OCI-LY1 (cell line): ENCODE results near the gene MMP25.

Experiments
- H2AFZ ChIP-seq: fragments of 200-600 bp; sonication (generic), shearing (Covaris generic); 2 replicates; pipeline ENCODE4 v1.6.0; 2014; ENCODE audit warnings: antibody characterized with exemption, mild to moderate bottlenecking, low read length
- H3F3A ChIP-seq: fragments of 200-600 bp; sonication (generic), shearing (Covaris generic); 2 replicates; pipeline ENCODE4 v1.6.0; 2014; ENCODE audit warnings: mild to moderate bottlenecking, antibody characterized with exemption, low read length, moderate library complexity; ENCODE audit not compliant: insufficient read depth
- H3K27ac ChIP-seq: fragments of 200-600 bp; sonication (generic); 2 replicates; pipeline ENCODE4 v1.5.1; 2014; ENCODE audit warnings: low read length, mixed run types, mild to moderate bottlenecking, low read depth; ENCODE audit not compliant: poor library complexity, severe bottlenecking
- H3K27me3 ChIP-seq: fragments of 200-600 bp; sonication (generic); 2 replicates; pipeline ENCODE4 v1.6.0; 2014; ENCODE audit warnings: antibody characterized with exemption, mild to moderate bottlenecking, low read length, moderate library complexity; ENCODE audit not compliant: insufficient read depth
- H3K36me3 ChIP-seq: fragments of 200-600 bp; sonication (generic); 2 replicates; pipeline ENCODE4 v1.6.1; 2014; ENCODE audit warnings: mild to moderate bottlenecking, antibody characterized with exemption, low read length, moderate library complexity, mixed read lengths; ENCODE audit not compliant: insufficient read depth
- H3K4me1 ChIP-seq: fragments of 200-600 bp; sonication (generic); 2 replicates; pipeline ENCODE4 v1.5.1; 2014; ENCODE audit warnings: mild to moderate bottlenecking, low read length, moderate library complexity; ENCODE audit not compliant: insufficient read depth, severe bottlenecking
- H3K4me2 ChIP-seq: fragments of 200-600 bp; sonication (generic), shearing (Covaris generic); 2 replicates; pipeline ENCODE4 v1.6.1; 2014; ENCODE audit warnings: low read length
- H3K4me3 ChIP-seq: fragments of 200-600 bp; sonication (generic); 2 replicates; pipeline ENCODE4 v1.5.1; 2014; ENCODE audit warnings: low read length, low read depth, mild to moderate bottlenecking, mixed read lengths; ENCODE audit not compliant: poor library complexity, severe bottlenecking
- H3K79me2 ChIP-seq: fragments of 200-600 bp; shearing (Covaris generic); 2 replicates; pipeline ENCODE4 v1.6.1; 2016; ENCODE audit warnings: mixed run types, low read length, mixed read lengths; ENCODE audit not compliant: insufficient read depth
- H3K9ac ChIP-seq: fragments of 200-600 bp; sonication (generic), shearing (Covaris generic); 2 replicates; pipeline ENCODE4 v1.6.1; 2014; ENCODE audit warnings: mild to moderate bottlenecking, low read length, mixed read lengths
- H3K9me2 ChIP-seq: fragments of 200-600 bp; sonication (generic), shearing (Covaris generic); 2 replicates; pipeline ENCODE4 v1.6.1; 2014; ENCODE audit warnings: low read depth, mild to moderate bottlenecking, low read length, mixed read lengths
- H3K9me3 ChIP-seq: fragments of 200-600 bp; shearing (Covaris generic); 2 replicates; pipeline ENCODE4 v1.6.1; 2014; ENCODE audit warnings: low read length, mixed read lengths
- H4K20me1 ChIP-seq: fragments of 200-600 bp; sonication (generic), shearing (Covaris generic); 2 replicates; pipeline ENCODE4 v1.6.0; 2016; ENCODE audit warnings: mild to moderate bottlenecking, low read length; ENCODE audit not compliant: insufficient read depth
- CTCF ChIP-seq: fragments of 200-600 bp; sonication (generic), shearing (Covaris generic); IDR thresholded peaks from 2 replicates; pipeline ENCODE4 v1.5.1; 2017; ENCODE audit warnings: mild to moderate bottlenecking, antibody characterized with exemption, low read length, moderate library complexity, mixed read lengths
- EZH2 ChIP-seq: fragments of 200-600 bp; sonication (generic), shearing (Covaris generic); IDR thresholded peaks from 2 replicates; pipeline ENCODE4 v1.8.0; 2017; ENCODE audit warnings: borderline replicate concordance, mixed run types, mild to moderate bottlenecking, antibody characterized with exemption, low read length, moderate library complexity, mixed read lengths

The MMP25 gene

DNA sequence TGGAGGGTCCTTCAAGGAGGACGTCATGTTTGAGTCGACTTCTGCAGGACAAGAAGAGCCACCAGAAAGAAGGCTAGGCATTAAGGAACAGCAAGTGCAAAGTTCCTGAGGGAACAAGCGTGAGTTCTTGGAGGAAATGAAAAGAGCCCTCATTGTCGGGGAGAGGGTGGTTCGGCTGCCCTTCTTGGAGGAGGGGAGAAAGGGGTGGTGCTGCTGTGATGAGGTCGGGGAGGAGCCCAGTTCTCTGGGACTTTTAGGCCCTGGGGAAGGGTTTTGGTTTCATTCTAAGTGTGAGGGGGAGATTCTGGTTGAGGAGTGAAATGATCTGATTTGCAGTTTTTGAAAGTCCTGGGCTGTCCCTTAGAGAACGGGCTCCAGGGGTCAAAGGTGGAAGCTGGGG, 13.7 kb upstream of the MMP25 start:
- H3K27ac ChIP-seq: no peak overlapping the region
- no peak overlapping the region for H3K4me3 ChIP-seq
- H3K4me1 ChIP-seq: peaks cover 4% of the 10 kb centered on the region
- no peaks in the 10 kb centered on the region for H3K79me2 ChIP-seq
- H4K20me1 ChIP-seq: no peaks in the 10 kb centered on the region
- no peaks in the 10 kb centered on the region for H3F3A ChIP-seq
- no peaks in the 10 kb centered on the region for H3K36me3 ChIP-seq
- H3K9me2 ChIP-seq: no peaks in the 10 kb centered on the region
- no peak for TF ChIP-seq EZH2
- no peak for TF ChIP-seq CTCF
- no peak overlapping the region for H3K4me2 ChIP-seq
- H3K27me3 ChIP-seq: peaks cover 12% of the 10 kb centered on the region
- no peak overlapping the region for H2AFZ ChIP-seq
- no peak overlapping the region for H3K9ac ChIP-seq
- no peaks in the 10 kb centered on the region for H3K9me3 ChIP-seq

DNA sequence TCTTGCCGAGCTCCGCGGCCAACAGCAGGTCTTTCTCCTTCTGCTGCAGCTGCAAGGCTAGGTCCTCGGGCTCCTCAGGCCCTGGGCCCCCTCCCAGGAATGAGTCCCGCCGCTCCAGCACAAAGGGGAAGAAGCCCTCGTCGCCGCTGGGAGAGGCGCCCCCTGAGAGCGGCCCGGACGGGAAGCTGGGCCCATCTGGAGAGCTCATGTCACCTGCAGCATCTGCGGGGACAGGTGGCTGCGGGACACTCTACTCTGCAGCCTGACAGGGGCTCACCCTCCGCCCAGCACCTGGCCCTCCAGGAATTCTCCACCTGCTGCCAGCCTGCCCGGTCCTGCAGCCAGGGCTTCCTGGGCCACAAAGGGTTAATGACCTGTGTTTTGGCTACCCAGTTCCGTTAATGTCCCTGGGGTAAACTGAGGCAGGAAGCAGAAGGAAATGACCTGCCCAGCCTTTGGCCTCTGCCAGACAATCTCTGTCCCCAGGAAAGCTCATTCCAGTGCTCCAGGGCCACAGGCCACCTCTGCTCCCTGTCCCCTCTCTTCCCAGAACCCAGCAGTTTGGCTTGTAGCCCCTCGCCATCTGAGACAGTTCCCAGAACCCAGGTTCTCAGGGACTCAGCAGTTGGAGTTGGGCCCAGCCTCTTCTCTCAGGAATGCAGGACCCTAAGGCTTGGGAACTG, 10.9 kb upstream of the MMP25 start:
- Histone ChIP-seq H3F3A (no peaks in the 10 kb centered on the region), H3K9me3 (no peaks in the 10 kb centered on the region), H4K20me1 (no peaks in the 10 kb centered on the region), H3K79me2 (no peaks in the 10 kb centered on the region), H3K4me2 (no peak overlapping the region), H3K27me3 (peaks cover 17% of the 10 kb centered on the region), H3K4me1 (no peaks in the 10 kb centered on the region), H2AFZ (no peak overlapping the region), H3K9me2 (no peaks in the 10 kb centered on the region), H3K4me3 (no peak overlapping the region), H3K27ac (no peak overlapping the region), H3K36me3 (no peaks in the 10 kb centered on the region), H3K9ac (no peak overlapping the region)
- no peak for TF ChIP-seq CTCF

DNA sequence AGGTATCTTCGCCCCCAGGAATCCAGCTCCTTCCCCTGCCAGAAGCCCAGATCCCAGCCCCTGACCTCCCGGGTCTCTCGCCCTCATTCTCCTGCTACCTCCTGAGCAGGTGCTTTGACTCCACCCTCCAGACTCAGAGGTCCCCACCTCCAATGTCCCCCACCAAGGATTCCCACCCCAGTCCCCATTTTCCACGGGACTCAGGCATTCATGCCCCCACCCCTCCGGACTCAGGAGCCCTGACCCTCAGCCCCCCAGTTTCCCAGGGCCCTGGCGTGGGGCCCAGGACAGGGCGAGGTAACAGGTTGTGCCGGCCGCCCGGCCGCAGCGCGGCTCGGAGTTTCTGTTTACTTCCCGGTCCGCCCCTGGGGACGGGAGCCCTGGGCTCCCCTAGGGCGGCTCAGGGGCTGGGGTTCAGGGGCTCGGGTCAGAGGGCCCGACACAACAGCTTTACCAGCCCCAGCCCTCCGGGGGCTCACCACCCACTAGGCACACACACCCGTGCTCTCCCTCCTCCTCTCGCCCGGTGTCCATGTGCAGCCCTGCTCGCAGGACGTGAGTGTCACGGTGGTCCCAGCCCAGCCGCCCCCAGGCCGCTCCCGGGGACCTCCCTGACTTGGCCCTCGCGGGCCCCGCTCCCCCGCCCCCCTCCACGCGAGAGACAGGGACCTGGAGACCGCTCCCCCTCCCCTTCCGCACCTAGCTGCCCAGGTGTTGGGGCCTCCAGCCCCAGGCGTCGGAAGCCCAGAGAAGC, 10.2 kb upstream of the MMP25 start:
- H3K9me3 ChIP-seq: no peaks in the 10 kb centered on the region
- TF ChIP-seq EZH2 (no peak), CTCF (no peak)
- H3K4me2 ChIP-seq: no peak overlapping the region
- peaks cover 19% of the 10 kb centered on the region for H3K27me3 ChIP-seq
- H2AFZ ChIP-seq: no peak overlapping the region
- no peak overlapping the region for H3K4me3 ChIP-seq
- no peaks in the 10 kb centered on the region for H4K20me1 ChIP-seq
- H3K36me3 ChIP-seq: no peaks in the 10 kb centered on the region
- no peaks in the 10 kb centered on the region for H3F3A ChIP-seq
- no peak overlapping the region for H3K9ac ChIP-seq
- H3K4me1 ChIP-seq: no peaks in the 10 kb centered on the region
- H3K79me2 ChIP-seq: no peaks in the 10 kb centered on the region
- H3K27ac ChIP-seq: no peak overlapping the region
- no peaks in the 10 kb centered on the region for H3K9me2 ChIP-seq
